OCI-LY1 (cell line): ENCODE data around the gene DMC1.
A peak's percentile ranks its signal among the peaks of the same experiment; 100 is the strongest.

ENCODE experiments used
- H2AFZ ChIP-seq: fragments of 200-600 bp; sonication (generic), shearing (Covaris generic); 2 replicates; pipeline ENCODE4 v1.6.0; 2014; ENCODE audit warnings: antibody characterized with exemption, mild to moderate bottlenecking, low read length
- H3F3A ChIP-seq: fragments of 200-600 bp; sonication (generic), shearing (Covaris generic); 2 replicates; pipeline ENCODE4 v1.6.0; 2014; ENCODE audit warnings: mild to moderate bottlenecking, antibody characterized with exemption, low read length, moderate library complexity; ENCODE audit not compliant: insufficient read depth
- H3K27ac ChIP-seq: fragments of 200-600 bp; sonication (generic); 2 replicates; pipeline ENCODE4 v1.5.1; 2014; ENCODE audit warnings: low read length, mixed run types, mild to moderate bottlenecking, low read depth; ENCODE audit not compliant: poor library complexity, severe bottlenecking
- H3K27me3 ChIP-seq: fragments of 200-600 bp; sonication (generic); 2 replicates; pipeline ENCODE4 v1.6.0; 2014; ENCODE audit warnings: antibody characterized with exemption, mild to moderate bottlenecking, low read length, moderate library complexity; ENCODE audit not compliant: insufficient read depth
- H3K36me3 ChIP-seq: fragments of 200-600 bp; sonication (generic); 2 replicates; pipeline ENCODE4 v1.6.1; 2014; ENCODE audit warnings: mild to moderate bottlenecking, antibody characterized with exemption, low read length, moderate library complexity, mixed read lengths; ENCODE audit not compliant: insufficient read depth
- H3K4me1 ChIP-seq: fragments of 200-600 bp; sonication (generic); 2 replicates; pipeline ENCODE4 v1.5.1; 2014; ENCODE audit warnings: mild to moderate bottlenecking, low read length, moderate library complexity; ENCODE audit not compliant: insufficient read depth, severe bottlenecking
- H3K4me2 ChIP-seq: fragments of 200-600 bp; sonication (generic), shearing (Covaris generic); 2 replicates; pipeline ENCODE4 v1.6.1; 2014; ENCODE audit warnings: low read length
- H3K4me3 ChIP-seq: fragments of 200-600 bp; sonication (generic); 2 replicates; pipeline ENCODE4 v1.5.1; 2014; ENCODE audit warnings: low read length, low read depth, mild to moderate bottlenecking, mixed read lengths; ENCODE audit not compliant: poor library complexity, severe bottlenecking
- H3K79me2 ChIP-seq: fragments of 200-600 bp; shearing (Covaris generic); 2 replicates; pipeline ENCODE4 v1.6.1; 2016; ENCODE audit warnings: mixed run types, low read length, mixed read lengths; ENCODE audit not compliant: insufficient read depth
- H3K9ac ChIP-seq: fragments of 200-600 bp; sonication (generic), shearing (Covaris generic); 2 replicates; pipeline ENCODE4 v1.6.1; 2014; ENCODE audit warnings: mild to moderate bottlenecking, low read length, mixed read lengths
- H3K9me2 ChIP-seq: fragments of 200-600 bp; sonication (generic), shearing (Covaris generic); 2 replicates; pipeline ENCODE4 v1.6.1; 2014; ENCODE audit warnings: low read depth, mild to moderate bottlenecking, low read length, mixed read lengths
- H3K9me3 ChIP-seq: fragments of 200-600 bp; shearing (Covaris generic); 2 replicates; pipeline ENCODE4 v1.6.1; 2014; ENCODE audit warnings: low read length, mixed read lengths
- H4K20me1 ChIP-seq: fragments of 200-600 bp; sonication (generic), shearing (Covaris generic); 2 replicates; pipeline ENCODE4 v1.6.0; 2016; ENCODE audit warnings: mild to moderate bottlenecking, low read length; ENCODE audit not compliant: insufficient read depth
- CTCF ChIP-seq: fragments of 200-600 bp; sonication (generic), shearing (Covaris generic); IDR thresholded peaks from 2 replicates; pipeline ENCODE4 v1.5.1; 2017; ENCODE audit warnings: mild to moderate bottlenecking, antibody characterized with exemption, low read length, moderate library complexity, mixed read lengths
- EZH2 ChIP-seq: fragments of 200-600 bp; sonication (generic), shearing (Covaris generic); IDR thresholded peaks from 2 replicates; pipeline ENCODE4 v1.8.0; 2017; ENCODE audit warnings: borderline replicate concordance, mixed run types, mild to moderate bottlenecking, antibody characterized with exemption, low read length, moderate library complexity, mixed read lengths

The DMC1 gene

GRCh38 chr22:38505541-38506117 is 64.4 kb downstream of the DMC1 start:
- Histone ChIP-seq H3K36me3 (peaks cover 47% of the 10 kb centered on the region), H3K4me3 (peak overlapping the region; percentile 96), H3K9me3 (no peaks in the 10 kb centered on the region), H3K4me1 (peaks cover 36% of the 10 kb centered on the region), H3K9me2 (no peaks in the 10 kb centered on the region), H3K9ac (peak overlapping the region; percentile 99), H3F3A (no peaks in the 10 kb centered on the region), H2AFZ (no peak overlapping the region), H3K4me2 (peak overlapping the region; percentile 99), H3K27ac (peak overlapping the region; percentile 91), H3K27me3 (no peaks in the 10 kb centered on the region), H4K20me1 (peaks cover 12% of the 10 kb centered on the region; the same call in 1 of the 2 replicates), H3K79me2 (peaks cover 48% of the 10 kb centered on the region)
- no peak for TF ChIP-seq EZH2
- no peak for TF ChIP-seq CTCF

- TF ChIP-seq EZH2 (no peak), CTCF (peak; percentile 13; the same call in 1 of the 2 replicates)
- Histone ChIP-seq H3K4me1 (peaks cover 36% of the 10 kb centered on the region), H3K27ac (peak overlapping the region; percentile 91), H3K36me3 (peaks cover 54% of the 10 kb centered on the region), H3K9me3 (no peaks in the 10 kb centered on the region), H3K4me2 (peak overlapping the region; percentile 99), H3F3A (no peaks in the 10 kb centered on the region), H3K79me2 (peaks cover 48% of the 10 kb centered on the region), H3K9me2 (no peaks in the 10 kb centered on the region), H3K4me3 (peak overlapping the region; percentile 96), H2AFZ (no peak overlapping the region), H3K9ac (peak overlapping the region; percentile 99), H4K20me1 (peaks cover 12% of the 10 kb centered on the region; the same call in 1 of the 2 replicates), H3K27me3 (no peaks in the 10 kb centered on the region)
Measured at GRCh38 chr22:38504731-38505540, 65.0 kb downstream of the DMC1 start.

GRCh38 chr22:38503021-38503420 is 67.0 kb downstream of the DMC1 start:
- Histone ChIP-seq H3F3A (no peaks in the 10 kb centered on the region), H4K20me1 (peaks cover 12% of the 10 kb centered on the region; the same call in 1 of the 2 replicates), H3K79me2 (peaks cover 48% of the 10 kb centered on the region), H3K4me2 (peak overlapping the region; percentile 99), H3K27me3 (no peaks in the 10 kb centered on the region), H3K4me1 (peaks cover 31% of the 10 kb centered on the region), H3K27ac (no peak overlapping the region), H2AFZ (no peak overlapping the region), H3K9me3 (no peaks in the 10 kb centered on the region), H3K9ac (peak overlapping the region; percentile 99; the same call in 1 of the 2 replicates), H3K4me3 (peak overlapping the region; percentile 96), H3K9me2 (no peaks in the 10 kb centered on the region), H3K36me3 (peaks cover 74% of the 10 kb centered on the region)
- TF ChIP-seq CTCF, result no peak
- no peak for TF ChIP-seq EZH2
